Measurements from ENCODE around the gene NXT1. TPM values are rescaled to one million over a fixed set of nuclear protein-coding genes. Genes with fewer than 3 reads are reported as not detected.

The NXT1 gene
- total and polyA plus RNA-seq, 10 donors = 14.6 to 37.4 (median 26.5) TPM

DNA sequence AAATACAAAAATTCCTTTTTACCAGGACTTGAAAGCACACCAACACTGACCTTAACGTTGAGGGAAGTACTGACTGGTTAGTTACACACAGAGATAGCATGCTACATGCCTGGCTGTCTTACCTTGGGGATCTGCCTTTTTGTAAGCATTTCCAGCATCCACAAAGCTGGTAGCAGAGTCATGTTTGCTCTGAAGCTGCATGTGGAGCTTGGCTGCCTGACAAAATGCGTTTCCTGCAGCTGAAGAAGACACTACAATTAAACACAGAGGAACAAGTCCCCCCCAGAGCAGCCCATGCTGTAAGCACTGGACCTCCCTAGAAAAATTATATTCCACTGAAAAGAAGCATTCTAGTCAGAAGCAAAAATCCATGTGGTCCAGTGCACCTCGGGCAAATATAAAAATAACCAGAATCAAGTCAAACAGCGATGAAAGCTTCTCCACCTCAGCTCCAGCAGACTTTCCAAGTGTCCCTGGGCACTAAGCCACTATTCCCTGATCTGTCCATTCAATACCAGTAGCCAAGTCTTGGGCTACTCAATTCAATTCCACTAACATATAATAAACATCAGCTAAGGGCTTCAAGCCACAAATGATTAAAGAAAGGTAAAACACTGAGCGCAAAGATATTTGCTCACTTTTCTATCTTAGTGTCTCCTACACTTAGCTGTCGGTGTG, 46.5 kb downstream of the NXT1 start:
- H3K4me1 ChIP-seq = peaks cover 0 to 23% (median 11%) of the 10 kb centered on the region in 6 donors
- intact Hi-C loops (cut with DNase I; ENCODE audit: low total_unique reads) = no loop called here
- H3K27ac ChIP-seq = peak overlapping the region in 2 of 8 donors; percentile 5 to 39
- no peak overlapping the region for H3K4me3 ChIP-seq
- no peak for DNase-seq
- H3K27me3 ChIP-seq (replicated peaks in 1 of 7) = no peaks in the 10 kb centered on the region
- H3K36me3 ChIP-seq = peaks cover 0 to 93% (median 33%) of the 10 kb centered on the region in 6 donors
- H3K9me3 ChIP-seq = no peaks in the 10 kb centered on the region
- TF ChIP-seq POLR2AphosphoS5 (IDR thresholded peaks at IDR 0.05) = no peak
- TF ChIP-seq, protein P1, sequence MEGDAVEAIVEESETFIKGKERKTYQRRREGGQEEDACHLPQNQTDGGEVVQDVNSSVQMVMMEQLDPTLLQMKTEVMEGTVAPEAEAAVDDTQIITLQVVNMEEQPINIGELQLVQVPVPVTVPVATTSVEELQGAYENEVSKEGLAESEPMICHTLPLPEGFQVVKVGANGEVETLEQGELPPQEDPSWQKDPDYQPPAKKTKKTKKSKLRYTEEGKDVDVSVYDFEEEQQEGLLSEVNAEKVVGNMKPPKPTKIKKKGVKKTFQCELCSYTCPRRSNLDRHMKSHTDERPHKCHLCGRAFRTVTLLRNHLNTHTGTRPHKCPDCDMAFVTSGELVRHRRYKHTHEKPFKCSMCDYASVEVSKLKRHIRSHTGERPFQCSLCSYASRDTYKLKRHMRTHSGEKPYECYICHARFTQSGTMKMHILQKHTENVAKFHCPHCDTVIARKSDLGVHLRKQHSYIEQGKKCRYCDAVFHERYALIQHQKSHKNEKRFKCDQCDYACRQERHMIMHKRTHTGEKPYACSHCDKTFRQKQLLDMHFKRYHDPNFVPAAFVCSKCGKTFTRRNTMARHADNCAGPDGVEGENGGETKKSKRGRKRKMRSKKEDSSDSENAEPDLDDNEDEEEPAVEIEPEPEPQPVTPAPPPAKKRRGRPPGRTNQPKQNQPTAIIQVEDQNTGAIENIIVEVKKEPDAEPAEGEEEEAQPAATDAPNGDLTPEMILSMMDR (IDR thresholded peaks at IDR 0.05 in 8 of 11, conservative IDR thresholded peaks at IDR 0.05 in 3 of 11) = no peak
- WGBS, 5 donors = 81 to 90% (median 85%) methylated on average over 6 of the region's 6 CpGs

DNA sequence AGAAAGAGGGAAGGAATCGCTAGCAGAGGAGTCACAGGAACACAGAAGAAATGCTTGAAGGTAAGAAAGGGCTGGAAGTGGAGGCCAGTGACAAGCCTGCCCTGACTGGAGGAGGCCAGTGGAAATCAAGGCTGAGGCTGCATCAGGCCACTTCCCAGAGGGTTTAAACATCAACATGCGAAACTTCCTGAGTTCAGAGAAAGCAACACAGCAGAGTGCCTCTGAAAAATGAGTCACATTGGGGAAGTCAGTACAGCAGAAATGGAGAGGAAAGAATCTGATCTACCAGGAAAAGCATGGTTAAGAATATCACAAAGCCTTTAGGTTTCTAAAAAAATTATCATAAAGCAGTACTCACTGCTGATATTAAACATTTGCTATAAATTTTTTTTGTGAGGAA, 47.4 kb downstream of the NXT1 start:
- Histone ChIP-seq H3K27ac (peak overlapping the region in 5 of 8 donors; percentile 5 to 50 (median 39)), H3K27me3 (replicated peaks in 1 of 7) (no peaks in the 10 kb centered on the region), H3K4me3 (no peak overlapping the region), H3K9me3 (no peaks in the 10 kb centered on the region), H3K4me1 (peaks cover 0 to 24% (median 11%) of the 10 kb centered on the region in 6 donors), H3K36me3 (peaks cover 0 to 92% (median 30%) of the 10 kb centered on the region in 6 donors)
- DNase-seq = no peak
- TF ChIP-seq, protein P1 (IDR thresholded peaks at IDR 0.05 in 8 of 11, conservative IDR thresholded peaks at IDR 0.05 in 3 of 11) = no peak
- TF ChIP-seq POLR2A (IDR thresholded peaks at IDR 0.05) (no peak), POLR2AphosphoS5 (IDR thresholded peaks at IDR 0.05) (peak in 1 of 3 donors; percentile 29)
- WGBS, 5 donors = 61 to 79% (median 76%) methylated on average over 2 of the region's 2 CpGs
- intact Hi-C loops (cut with DNase I; ENCODE audit: low total_unique reads) = no loop called here

DNA sequence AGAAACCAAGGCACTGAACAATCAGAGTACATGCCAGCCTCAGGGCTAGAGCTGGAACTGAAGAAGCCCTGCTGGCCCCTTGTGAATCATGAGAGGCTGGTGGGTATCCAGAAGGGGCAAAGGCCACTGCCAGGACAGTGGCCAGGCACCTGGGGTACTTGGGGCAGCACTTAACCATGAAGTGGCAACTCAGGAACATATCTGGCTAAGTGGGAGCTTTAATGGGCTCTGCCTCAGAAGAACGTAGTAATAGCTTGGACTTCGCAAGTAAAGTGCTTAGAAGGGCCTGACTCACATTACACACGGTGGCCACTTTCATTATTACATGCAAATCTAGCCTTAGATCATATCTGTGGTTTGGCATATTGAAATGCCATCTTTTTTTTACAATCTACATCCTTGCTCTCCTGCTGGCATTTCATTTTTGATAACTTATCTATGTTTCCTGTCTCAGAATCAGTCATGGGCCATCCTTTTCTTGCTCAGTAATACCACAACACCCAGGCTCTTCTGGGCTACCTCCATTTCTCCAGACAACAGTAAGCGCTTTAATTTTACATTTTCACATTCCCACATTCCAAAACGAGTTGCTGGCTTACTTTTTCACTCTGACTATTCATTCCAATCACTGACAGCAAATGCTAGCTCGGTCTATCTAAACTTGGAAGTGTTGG, 49.1 kb downstream of the NXT1 start:
- WGBS, 5 donors = 65 to 77% (median 71%) methylated on average over 6 of the region's 6 CpGs
- H3K9me3 ChIP-seq = no peaks in the 10 kb centered on the region
- intact Hi-C loops (cut with DNase I; ENCODE audit: low total_unique reads) = no loop called here

DNA sequence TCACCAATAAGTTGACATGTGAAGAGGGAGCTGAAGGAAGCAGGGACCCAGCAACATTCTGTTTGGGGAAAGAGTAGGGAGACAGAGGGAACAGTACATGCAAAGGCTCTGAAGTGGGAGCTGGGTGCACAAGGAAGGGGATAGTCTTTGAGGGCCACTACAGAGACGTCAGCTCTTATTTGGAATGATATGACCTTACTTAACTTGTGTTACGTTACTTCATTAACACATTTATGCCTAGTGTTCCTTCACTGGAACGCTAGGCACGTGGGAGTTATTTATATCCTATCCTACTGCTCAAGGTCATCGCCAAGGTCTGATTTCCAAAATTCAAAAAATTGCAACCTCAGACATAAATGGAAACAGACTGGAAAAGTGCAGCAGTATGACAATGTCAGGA, 50.5 kb downstream of the NXT1 start:
- no peaks in the 10 kb centered on the region for H3K27me3 ChIP-seq (replicated peaks in 1 of 7)
- intact Hi-C loops (cut with DNase I; ENCODE audit: low total_unique reads) = no loop called here
- peaks cover 0 to 40% (median 14%) of the 10 kb centered on the region in 6 donors for H3K4me1 ChIP-seq
- H3K36me3 ChIP-seq = peaks cover 0 to 61% (median 7%) of the 10 kb centered on the region in 6 donors
- no peak overlapping the region for H3K4me3 ChIP-seq
- no peaks in the 10 kb centered on the region for H3K9me3 ChIP-seq
- no peak for DNase-seq
- TF ChIP-seq POLR2AphosphoS5 (IDR thresholded peaks at IDR 0.05) = no peak
- TF ChIP-seq, protein P1 (IDR thresholded peaks at IDR 0.05 in 8 of 11, conservative IDR thresholded peaks at IDR 0.05 in 3 of 11) = no peak
- H3K27ac ChIP-seq = no peak overlapping the region
- WGBS, 5 donors = 74 to 84% (median 78%) methylated on average over 5 of the region's 5 CpGs

More for the DNA sequence above, 49.1 kb downstream of the NXT1 start:
- no peak for DNase-seq
- Histone ChIP-seq H3K4me3 (no peak overlapping the region), H3K27me3 (replicated peaks in 1 of 7) (no peaks in the 10 kb centered on the region), H3K27ac (no peak overlapping the region), H3K4me1 (peaks cover 0 to 40% (median 14%) of the 10 kb centered on the region in 6 donors), H3K36me3 (peaks cover 0 to 75% (median 13%) of the 10 kb centered on the region in 6 donors)
- TF ChIP-seq POLR2A (IDR thresholded peaks at IDR 0.05) = no peak
